GM23248 (cell line): Measurements from ENCODE around the gene ADAMTS15.

ENCODE experiments used
- EZH2 ChIP-seq: fragments of 200-600 bp; sonication (generic); IDR thresholded peaks from 2 replicates; pipeline ENCODE4 v1.6.1; 2018; ENCODE audit warnings: antibody characterized with exemption, mild to moderate bottlenecking; ENCODE audit not compliant: insufficient read depth, poor library complexity, severe bottlenecking
- EZH2phosphoT487 ChIP-seq: fragments of 200-600 bp; sonication (generic); IDR thresholded peaks from 2 replicates; pipeline ENCODE4 v1.6.1; 2018; ENCODE audit warnings: antibody characterized with exemption, moderate library complexity, mild to moderate bottlenecking, low read depth; ENCODE audit not compliant: insufficient read depth

GRCh38 chr11:130415731-130416529, 32.5 kb upstream of the ADAMTS15 start:
- TF ChIP-seq EZH2: no peak
- TF ChIP-seq EZH2phosphoT487: no peak
